ENCODE data around the gene PLSCR3.

PLSCR3 gene

GRCh38 chr17:7426203-7426863, 32.0 kb upstream of the PLSCR3 start:
- DNase-seq = no peak

- DNase-seq = no peak
Measured at GRCh38 chr17:7425756-7426155, 31.4 kb upstream of the PLSCR3 start.

- no peak for DNase-seq
Measured at GRCh38 chr17:7425316-7425715, 31.0 kb upstream of the PLSCR3 start, which contains the start of gene SPEM2. TSS of gene SPEM2 (plus strand) at chr17:7425616. CDS start at chr17:7425689, 73 bp downstream.

DNA sequence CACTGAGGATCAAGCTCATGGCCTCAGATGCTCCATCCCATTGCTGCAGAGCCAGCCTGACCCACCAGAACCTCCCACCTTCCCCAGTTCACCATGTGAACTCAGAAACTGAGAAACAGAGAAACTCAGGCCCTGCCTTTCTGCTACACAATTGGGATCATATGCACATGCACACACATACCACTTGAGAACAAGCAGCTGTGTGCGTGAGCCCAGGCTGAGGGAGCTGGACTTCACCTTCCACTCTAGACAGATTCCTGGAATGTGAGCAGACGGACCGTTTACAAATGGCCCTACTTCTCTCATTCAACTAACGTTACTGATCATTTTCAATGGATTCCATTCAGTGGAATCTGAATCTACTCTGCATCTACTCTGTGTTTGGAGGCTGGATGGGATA, 29.4 kb upstream of the PLSCR3 start:
- DNase-seq = no peak

- no peak for DNase-seq
Measured at GRCh38 chr17:7421186-7421585, 26.9 kb upstream of the PLSCR3 start.

DNA sequence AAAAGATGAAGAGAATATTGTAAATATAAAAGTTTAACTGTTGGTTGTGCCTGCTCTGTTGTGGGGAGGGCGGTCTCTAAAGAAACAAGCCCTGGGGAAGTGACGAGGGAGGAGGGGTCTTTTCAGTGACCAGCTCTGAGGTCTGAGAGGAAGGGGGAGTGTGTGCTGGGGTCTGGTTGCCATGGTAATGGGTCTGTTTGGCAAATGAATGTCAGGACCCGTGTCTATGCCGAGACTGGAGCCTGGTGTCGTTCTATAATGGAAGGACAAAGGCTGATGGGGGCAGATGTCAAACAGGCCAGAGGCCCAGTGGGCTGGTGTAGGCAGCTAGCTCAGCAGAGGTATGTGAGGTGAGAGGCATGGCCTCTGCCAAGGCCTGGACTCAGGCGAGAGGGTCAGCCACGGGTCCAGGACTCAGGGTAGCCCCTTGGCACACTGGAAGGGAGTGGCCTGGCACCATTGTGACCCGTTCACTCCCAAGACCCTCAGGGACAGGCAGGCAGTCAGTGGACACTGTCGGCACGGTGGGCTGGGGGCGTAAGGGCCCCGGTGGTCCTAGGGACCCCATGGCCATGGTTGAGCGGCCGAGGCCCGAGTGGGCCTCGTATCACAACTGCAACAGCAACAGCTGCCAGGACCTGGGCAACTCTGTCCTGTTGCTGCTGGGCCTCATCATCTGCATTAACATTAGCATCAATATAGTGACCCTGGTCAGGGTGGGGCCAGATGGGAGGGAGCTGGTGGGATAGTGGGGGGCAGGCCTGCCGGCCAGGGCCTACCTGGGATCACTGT, 25.7 kb upstream of the PLSCR3 start, which contains the start of gene SPEM1:
Gene SPEM1, plus strand, starts transcription at position 506 of the 792 bp plus-strand sequence. Its CDS starts 61 bp downstream, at position 567.
- no peak for DNase-seq

GRCh38 chr17:7418472-7419152, 24.3 kb upstream of the PLSCR3 start:
- DNase-seq = no peak

DNA sequence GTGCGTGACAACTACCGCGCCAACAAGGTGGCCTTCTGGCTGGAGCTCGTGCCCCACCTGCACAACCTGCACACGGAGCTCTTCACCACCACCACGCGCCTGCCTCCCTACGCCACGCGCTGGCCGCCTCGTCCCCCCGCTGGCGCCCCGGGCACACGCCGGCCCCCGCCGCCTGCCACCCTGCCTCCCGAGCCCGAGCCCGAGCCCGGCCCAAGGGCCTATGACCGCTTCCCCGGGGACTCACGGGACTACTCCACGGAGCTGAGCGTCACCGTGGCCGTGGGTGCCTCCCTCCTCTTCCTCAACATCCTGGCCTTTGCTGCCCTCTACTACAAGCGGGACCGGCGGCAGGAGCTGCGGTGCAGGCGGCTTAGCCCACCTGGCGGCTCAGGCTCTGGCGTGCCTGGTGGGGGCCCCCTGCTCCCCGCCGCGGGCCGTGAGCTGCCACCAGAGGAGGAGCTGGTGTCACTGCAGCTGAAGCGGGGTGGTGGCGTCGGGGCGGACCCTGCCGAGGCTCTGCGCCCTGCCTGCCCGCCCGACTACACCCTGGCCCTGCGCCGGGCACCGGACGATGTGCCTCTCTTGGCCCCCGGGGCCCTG, 22.8 kb upstream of the PLSCR3 start:
- no peak for DNase-seq

DNA sequence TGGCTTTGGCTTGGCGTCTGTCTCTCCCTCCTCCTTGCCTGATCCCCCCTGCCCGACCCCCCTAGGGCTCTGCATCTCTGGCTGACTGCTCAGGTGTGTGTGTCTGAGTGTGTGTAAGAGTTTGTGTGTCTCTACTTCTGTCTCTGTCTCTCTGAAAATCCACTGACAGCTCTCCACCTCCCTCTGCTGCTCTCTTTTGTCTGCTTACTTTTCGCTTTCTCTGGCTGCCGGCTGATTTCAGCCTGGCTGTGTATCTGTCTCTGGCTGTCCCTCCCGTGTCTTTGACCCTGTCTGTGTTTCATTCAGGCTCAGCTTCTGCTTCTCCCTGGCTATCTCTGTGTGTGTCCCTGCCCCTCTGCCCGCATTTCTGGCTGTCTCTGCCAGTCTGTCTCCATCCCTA, 22.0 kb upstream of the PLSCR3 start:
- no peak for DNase-seq

- DNase-seq = no peak
Measured at GRCh38 chr17:7415784-7416183, 21.5 kb upstream of the PLSCR3 start.

- no peak for DNase-seq
Measured at GRCh38 chr17:7414837-7415236, 20.5 kb upstream of the PLSCR3 start.

GRCh38 chr17:7413346-7413985, 19.1 kb upstream of the PLSCR3 start:
- DNase-seq = no peak

DNA sequence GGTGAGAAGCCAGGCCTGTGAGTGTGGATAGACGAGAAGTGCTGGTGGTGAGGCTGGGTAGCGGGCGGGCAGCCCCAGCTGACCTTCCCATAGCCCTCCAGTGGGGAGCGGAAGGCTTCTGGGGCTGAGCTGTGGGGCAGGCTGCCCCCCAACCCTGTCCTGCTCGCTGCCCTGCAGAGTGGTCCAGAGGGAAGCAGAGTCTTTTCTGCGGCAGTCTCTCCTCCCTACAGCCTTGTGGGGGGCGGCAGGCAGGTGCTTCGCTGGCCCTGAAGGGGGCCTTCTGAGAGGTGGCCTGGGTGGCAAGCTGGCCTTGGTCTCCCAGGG, 17.1 kb upstream of the PLSCR3 start:
- no peak for DNase-seq

DNA sequence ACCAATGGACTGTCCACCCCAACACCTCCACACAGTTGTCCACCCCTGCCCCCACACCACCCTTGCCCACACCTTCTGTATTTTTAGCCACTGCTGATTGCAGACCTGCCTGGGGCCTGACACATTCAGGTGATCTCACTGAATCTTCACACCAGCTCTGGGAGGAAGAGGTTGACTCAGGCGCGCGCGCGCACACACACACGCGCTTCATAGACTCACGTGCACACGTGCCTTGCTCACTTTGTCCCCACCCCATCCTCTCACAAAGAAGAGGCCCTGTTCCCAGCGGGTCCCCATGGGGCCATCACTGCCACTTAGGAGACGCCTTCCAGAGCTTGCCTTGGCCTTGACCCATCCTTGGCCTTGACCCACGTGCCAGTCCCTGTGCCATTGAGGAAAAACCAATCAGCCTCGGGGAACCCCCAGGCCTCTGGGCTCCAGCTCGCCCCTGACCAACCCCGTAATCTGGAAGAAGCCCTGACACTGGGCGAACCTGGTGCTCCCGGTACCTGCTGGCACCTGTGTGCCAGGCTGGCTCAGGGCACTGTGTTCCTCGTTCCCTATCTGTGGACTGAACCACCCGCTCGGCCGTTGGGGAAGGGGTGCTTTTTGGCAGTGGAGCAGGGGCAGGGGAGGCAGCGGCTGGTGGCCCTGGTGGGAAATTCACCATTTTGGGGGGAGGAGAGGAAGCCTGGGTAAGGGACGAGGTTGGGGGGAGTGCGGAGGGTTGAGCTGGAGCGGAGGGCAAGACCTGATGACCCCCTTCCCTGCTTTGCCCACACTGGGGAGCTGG, 16.5 kb upstream of the PLSCR3 start:
- DNase-seq = no peak

DNA sequence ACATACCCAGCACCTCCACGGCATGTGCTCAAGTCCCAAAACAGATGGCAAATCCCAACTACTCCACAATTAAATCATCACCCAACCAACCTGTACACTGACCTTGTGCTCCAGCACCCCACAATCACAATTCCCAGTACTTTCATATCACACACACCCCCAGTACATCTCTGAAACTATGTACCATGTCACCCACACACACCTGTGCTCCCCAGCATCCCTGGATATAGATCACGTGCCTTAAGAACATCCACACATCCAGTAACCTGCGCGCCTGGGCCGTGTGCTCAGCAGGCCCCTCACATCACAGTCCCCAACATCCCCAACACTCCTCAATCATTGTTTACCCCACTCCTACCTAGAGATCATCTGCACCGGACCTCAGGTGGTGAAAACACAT, 15.4 kb upstream of the PLSCR3 start:
- no peak for DNase-seq

GRCh38 chr17:7408863-7409262, 14.5 kb upstream of the PLSCR3 start:
- no peak for DNase-seq

DNA sequence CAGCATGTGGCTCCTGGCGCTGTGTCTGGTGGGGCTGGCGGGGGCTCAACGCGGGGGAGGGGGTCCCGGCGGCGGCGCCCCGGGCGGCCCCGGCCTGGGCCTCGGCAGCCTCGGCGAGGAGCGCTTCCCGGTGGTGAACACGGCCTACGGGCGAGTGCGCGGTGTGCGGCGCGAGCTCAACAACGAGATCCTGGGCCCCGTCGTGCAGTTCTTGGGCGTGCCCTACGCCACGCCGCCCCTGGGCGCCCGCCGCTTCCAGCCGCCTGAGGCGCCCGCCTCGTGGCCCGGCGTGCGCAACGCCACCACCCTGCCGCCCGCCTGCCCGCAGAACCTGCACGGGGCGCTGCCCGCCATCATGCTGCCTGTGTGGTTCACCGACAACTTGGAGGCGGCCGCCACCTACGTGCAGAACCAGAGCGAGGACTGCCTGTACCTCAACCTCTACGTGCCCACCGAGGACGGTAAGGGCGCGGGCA, 14.0 kb upstream of the PLSCR3 start:
- no peak for DNase-seq

DNA sequence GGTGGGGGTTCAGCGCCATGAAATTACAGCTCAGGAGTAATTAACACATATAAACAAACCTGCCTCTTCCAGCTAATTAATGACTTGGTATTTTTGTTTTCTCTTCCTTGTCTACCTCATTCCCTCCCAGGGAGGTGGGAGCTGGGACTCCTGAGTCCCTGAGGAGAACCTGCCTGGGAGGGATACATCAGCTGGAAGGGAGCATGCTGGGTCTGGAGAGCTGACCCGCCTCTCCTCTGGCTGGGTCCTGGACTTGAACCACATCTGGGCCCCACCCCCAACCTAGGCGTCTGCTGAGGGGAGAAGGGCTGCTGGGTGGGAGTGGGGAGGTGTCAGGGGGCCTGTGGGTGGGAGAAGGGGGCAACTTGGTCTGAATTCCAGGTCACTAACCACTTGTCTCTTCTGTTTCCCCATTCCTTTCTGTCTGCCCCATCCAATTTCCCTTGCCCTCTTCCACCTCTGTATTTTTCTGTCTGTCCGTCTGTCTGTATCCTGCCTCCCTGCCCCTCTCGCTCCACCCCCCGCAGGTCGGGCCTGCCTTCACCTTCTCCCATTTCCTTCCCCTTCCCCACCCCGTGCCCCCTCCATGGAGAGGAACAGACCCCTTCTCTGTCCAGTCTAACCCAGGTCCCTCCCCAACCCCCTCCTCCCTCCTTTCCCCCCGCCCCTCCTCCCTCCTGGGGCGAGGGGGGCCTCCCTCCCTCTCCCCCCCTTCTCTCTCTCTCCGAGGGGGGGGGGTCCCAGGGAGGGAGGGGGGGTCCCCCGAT, 13.3 kb upstream of the PLSCR3 start, which contains the start of gene NLGN2:
Gene NLGN2, plus strand, starts transcription at position 361 of the 767 bp plus-strand sequence. CDS start 411 bp downstream, outside the sequence.
- DNase-seq = no peak

DNA sequence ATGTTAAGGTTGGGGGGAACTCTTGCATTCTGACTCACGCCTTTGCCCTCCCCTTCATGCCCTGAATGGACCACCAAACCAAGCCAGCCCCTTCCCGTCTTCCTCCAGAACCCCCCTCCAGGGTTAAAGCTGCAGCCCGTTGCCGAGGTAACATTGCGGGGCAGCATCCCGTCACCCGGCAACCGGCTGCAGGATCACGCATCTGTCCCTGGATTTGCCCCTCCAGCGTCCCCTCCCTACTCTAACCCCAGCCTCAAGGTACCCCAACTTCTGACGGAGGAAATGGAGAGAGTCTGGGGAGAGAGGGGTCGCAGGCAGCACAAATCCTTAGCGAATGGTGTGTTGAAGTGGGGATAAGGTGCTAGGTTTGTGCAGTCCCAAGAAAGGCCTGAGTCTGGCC, 12.8 kb upstream of the PLSCR3 start:
- no peak for DNase-seq

DNA sequence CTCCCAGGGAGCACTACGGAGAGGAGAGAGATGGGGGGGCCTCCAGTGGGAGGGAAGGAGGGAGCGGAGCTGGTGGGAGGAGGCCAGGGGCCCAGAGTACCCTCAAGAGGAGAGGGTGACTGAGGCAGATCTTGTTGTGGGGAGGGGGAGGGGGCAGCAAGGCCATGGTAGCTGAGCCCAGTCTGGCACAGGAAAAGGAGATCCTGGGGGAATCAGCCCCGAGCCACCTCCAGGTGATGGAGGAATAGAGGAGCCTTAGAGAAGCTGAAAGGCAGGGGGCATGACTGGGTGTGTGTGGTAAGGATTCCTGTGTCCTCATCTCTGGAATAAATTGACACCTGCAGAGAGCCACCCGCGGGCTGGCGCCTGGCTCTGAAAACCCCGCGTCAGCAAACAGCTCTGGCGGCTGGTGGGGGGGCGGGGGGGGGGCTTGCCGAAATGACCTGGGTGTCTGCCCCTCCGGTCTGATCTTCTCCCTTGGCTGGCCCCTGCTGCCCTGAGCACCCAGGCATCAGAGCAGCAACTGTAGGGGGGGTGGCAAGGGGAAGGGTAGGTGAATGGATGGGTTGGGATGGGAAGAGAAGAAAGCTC, 12.0 kb upstream of the PLSCR3 start:
- no peak for DNase-seq

Data from stimulated activated CD4-positive, alpha-beta T cell treated with anti-CD3 and anti-CD28 coated beads, Interleukin-2, amount 100 ng/mL, for 48 hours (primary cell).